GM18909 (cell line): ENCODE data around the gene HLA-DOA.

Experiments
- ATAC-seq: cut with Tn5 transposase; IDR thresholded peaks from one replicate; pipeline ENCODE4 v1.9.1; 2021; ENCODE audit warnings: mild to moderate bottlenecking; ENCODE audit not compliant: unreplicated experiment, poor library complexity

HLA-DOA gene

DNA sequence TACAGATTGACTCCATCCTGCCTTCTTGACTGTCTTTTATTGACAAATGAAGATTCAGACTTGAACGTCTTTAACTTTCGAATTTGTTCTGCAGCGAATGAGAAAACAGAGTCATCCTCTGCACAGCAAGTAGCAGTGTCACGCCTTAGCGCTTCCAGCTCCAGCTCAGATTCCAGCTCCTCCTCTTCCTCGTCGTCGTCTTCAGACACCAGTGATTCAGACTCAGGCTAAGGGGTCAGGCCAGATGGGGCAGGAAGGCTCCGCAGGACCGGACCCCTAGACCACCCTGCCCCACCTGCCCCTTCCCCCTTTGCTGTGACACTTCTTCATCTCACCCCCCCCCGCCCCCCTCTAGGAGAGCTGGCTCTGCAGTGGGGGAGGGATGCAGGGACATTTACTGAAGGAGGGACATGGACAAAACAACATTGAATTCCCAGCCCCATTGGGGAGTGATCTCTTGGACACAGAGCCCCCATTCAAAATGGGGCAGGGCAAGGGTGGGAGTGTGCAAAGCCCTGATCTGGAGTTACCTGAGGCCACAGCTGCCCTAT lies 28.8 kb downstream of the HLA-DOA start:
- ATAC-seq = no peak

DNA sequence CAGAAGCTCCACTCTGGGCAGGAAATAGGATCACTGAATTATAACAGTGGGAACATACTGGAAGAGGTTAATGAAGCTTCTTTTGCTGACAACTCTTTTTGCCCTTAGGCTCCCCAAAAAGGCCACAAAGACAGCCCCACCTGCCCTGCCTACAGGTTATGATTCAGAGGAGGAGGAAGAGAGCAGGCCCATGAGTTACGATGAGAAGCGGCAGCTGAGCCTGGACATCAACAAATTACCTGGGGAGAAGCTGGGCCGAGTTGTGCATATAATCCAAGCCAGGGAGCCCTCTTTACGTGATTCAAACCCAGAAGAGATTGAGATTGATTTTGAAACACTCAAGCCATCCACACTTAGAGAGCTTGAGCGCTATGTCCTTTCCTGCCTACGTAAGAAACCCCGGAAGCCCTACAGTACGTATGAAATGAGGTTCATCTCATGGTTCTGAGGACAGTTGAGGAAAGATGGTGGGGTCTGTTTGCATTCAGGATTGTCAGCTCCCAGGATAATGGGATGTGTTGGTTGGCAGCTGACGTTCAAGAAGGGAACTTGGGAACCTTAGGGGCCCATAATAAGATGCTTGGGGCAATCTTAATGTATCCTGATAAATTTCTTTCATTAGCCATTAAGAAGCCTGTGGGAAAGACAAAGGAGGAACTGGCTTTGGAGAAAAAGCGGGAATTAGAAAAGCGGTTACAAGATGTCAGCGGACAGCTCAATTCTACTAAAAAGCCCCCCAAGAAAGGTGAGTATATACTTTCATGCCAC lies 29.5 kb downstream of the HLA-DOA start:
- ATAC-seq = no peak

DNA sequence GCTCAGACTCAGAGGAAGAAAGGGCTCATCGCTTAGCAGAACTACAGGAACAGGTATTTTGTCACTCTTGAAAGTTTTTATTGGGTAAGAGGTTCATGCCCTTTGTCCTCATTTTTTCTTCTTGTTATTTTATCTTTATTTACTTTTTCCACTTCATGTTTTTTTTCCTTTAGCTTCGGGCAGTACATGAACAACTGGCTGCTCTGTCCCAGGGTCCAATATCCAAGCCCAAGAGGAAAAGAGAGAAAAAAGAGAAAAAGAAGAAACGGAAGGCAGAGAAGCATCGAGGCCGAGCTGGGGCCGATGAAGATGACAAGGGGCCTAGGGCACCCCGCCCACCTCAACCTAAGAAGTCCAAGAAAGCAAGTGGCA lies 31.5 kb downstream of the HLA-DOA start:
- no peak for ATAC-seq

DNA sequence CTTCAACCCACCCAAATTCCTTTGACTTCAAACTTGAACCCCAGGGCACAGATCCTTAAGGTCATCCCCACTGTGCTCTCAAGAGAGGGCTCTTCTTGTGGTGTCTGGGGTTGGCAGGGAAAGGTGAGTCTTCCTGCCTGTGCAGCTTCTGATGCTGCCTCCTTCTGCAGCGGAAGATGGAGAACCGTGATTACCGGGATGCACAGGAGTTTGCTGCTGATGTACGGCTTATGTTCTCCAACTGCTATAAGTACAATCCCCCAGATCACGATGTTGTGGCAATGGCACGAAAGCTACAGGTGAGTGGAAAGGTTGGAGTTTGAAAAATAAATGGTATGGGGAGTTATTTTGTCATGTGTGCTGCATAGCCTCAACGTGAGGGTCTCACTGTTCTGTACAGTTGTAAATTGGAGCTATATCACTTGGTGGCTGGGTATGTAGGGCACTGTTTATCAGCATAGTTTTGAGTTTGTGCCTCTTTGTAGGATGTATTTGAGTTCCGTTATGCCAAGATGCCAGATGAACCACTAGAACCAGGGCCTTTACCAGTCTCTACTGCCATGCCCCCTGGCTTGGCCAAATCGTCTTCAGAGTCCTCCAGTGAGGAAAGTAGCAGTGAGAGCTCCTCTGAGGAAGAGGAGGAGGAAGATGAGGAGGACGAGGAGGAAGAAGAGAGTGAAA lies 32.0 kb downstream of the HLA-DOA start:
- no peak for ATAC-seq

DNA sequence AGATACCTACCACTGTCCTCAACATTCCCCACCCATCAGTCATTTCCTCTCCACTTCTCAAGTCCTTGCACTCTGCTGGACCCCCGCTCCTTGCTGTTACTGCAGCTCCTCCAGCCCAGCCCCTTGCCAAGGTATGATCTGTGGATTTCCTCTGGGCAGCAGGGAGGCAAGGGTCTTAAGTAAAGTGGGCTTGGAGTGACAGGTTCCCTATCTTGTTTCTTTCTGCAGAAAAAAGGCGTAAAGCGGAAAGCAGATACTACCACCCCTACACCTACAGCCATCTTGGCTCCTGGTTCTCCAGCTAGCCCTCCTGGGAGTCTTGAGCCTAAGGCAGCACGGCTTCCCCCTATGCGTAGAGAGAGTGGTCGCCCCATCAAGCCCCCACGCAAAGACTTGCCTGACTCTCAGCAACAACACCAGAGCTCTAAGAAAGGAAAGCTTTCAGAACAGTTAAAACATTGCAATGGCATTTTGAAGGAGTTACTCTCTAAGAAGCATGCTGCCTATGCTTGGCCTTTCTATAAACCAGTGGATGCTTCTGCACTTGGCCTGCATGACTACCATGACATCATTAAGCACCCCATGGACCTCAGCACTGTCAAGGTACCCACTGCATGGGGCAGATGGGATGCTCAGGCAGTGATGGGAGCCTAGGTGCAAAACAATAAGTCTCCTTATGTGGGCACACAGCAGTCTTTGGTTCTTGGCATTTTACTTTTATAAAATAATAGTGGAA lies 32.9 kb downstream of the HLA-DOA start:
- ATAC-seq = no peak

DNA sequence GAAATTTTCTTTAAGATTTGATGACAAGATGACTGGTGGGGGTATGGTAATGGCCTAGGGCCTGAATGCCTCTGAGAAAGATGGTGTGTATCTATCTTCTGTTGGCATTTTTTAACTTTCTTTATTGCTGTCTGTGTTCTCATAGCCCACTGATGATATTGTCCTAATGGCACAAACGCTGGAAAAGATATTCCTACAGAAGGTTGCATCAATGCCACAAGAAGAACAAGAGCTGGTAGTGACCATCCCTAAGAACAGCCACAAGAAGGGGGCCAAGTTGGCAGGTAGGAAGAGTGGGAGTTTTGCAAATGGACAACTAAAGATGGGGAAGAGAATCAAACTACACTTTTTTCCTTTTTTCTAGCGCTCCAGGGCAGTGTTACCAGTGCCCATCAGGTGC lies 33.5 kb downstream of the HLA-DOA start:
- ATAC-seq = no peak

DNA sequence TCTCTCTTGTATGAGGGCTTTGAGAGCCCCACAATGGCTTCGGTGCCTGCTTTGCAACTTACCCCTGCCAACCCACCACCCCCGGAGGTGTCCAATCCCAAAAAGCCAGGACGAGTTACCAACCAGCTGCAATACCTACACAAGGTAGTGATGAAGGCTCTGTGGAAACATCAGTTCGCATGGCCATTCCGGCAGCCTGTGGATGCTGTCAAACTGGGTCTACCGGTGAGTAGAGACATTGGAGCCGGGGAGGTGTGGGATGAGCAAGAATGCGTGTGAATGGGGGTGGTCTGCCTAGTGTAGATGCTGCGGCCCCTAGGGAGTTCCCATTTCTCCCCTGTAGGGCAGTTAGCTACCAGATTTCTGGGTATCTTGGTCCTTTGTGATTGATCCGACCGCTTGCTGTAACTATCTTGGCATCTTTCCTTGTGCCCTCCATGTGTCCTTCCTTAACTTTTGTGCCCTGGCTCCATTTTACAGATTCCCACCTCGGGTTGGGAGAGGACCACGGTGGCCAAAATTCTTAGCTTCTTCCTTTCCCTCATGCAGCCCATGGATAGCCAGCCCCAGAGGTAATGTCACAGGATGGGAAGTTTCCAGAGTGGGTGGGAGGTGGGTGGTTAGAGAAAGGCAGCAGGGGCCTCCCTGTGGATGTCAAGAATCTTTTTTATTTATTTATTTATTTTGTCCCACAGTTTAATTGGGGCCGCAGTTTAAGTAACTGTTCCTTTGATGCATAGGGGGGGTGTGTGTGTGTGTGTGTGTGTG lies 34.7 kb downstream of the HLA-DOA start:
- ATAC-seq = no peak

DNA sequence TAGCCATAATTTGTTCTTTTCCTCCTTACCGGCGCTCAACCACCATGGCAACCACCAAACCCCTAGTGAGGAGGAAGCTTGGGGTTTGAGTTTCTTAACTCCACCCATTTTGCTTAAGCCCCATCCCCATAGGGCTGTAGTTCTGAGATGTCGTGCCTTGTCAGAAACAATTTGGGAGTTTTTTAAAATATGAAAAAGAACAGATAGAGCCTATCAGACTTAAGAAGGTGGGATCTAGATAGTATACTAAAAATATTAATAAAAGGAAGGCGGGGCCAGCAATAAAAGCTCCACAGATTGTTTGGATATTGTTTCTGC lies 35.4 kb downstream of the HLA-DOA start:
- ATAC-seq = no peak

DNA sequence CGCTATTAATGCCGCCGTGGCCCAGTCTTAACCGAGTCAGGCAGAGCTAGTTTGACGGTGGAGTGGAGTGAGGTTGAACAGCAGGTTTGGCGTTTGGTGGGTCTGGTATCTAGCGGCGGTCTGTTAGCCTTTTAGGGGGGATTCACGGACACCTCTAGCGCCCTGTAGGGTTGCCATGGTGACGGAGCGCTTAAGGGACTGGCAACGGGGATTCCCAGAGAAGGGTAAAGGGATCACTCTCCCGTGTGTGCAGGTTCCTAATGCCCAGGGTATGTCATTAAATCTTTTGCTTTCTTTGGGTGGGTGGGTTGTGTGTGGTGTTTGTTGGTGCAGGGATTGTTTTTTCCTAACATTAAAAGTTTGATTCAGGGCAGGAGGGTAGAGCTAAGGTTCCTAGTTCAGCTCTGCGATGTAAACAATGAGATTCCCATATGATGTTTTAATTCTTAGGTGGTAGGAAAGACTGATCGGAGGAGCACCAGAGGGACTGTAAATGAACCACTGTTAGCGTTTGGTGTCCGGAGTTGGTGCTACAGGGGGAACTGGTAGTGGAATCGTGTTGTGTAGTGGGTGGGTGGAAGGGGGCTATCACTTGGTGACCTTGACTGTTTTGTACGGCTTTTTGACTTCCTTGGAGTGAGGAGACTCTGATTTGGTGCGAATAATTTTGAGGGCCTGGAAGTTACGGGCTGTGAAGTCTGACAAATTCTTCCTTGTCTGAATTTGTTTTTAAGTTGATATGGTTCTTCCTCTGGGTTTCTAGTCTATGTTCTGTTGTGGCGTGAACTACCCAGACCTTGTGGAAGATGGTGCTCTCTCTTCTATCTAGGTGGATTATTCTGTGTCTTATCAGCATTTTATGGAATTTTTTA lies 36.0 kb downstream of the HLA-DOA start:
- no peak for ATAC-seq

DNA sequence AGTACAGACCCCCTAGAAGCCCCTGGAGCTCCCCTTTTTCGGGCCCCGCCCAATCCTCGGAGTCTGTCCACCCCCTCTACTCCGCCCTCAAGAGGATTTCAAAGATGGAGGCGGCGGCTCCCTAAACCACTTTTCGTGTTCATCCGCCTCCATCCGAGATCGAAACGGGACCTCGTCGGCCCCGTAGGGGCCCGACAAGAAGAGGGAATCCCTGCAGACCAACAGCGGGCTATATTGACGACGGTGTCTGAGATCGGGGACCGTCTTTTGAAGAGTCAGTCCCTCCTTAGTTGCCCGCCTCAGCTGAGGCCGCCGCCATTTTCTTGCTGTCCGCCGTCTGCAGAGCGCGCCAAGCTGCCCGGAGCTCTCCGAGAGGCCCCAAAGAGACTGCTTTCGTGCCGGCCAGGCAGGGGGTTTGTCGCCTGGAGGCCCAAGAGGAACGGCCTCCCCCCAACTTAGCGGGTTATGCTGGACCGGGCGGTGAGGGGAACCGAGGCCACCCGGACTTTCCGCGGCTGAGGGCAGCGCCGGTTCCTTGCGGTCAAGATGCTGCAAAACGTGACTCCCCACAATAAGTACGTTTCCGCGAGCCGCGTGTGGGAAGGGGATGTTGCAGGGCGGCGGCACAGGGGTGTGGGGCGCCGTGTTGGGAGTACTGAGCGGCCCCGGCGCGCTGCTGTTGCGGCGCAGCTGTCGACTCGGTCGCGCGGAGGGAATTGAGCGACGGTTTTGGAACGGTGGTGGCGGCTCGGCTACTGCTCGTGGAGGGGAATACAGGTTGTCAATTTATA lies 36.8 kb downstream of the HLA-DOA start:
- peak; percentile 1 for ATAC-seq

DNA sequence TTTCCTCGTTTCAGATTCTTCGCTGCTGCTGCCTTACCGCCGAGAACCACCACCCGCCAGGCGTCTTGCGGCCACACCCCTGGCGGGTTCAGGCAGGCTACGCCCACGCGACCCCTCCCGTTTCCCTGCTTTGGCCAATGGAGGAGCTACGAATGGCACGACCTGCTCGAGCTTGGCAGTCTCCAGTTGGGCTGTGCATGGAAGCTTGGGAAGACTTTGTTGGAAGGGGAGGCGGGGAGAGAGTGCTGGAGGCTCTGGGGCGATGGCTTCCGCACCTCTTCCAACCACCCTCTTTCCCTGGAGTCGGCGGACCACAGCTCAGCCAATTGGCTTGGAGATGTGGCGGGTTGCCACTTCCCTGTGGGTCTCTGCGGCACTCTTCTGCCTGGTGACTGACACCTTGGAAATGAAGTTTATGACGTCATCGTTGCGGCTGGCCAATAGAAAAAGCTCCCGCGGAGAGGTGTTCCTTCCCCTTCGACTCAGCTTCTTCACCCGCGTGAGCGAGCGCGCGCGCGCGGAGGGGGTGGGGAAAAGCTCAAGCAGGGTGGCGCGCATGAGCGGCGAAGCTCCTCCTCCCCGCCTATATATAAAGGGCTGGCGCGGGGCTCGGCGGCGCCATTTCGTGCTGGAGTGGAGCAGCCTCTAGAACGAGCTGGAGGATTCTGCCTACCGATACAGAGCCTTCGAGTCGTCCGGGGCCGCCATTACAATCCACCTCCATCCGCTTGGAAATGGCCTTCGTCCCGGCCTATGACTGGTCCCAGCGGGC lies 37.6 kb downstream of the HLA-DOA start:
- ATAC-seq = peak; percentile 58

DNA sequence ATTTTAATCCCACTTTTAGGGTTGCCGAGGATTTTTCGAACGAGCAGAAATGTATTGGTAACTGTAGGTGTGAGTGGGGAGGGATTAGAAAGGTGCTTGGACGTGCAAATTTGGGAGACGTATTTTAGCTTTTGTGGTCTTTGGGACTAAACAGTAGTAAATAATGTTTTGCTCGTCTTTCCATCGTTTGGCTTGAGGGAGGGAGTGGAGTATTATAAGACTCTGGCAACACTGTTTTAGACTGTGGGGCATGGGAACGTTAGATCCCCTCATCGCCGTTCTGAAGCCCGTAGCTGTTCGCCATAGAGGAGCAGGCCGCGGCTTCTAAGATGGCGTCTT lies 38.2 kb downstream of the HLA-DOA start:
- no peak for ATAC-seq

DNA sequence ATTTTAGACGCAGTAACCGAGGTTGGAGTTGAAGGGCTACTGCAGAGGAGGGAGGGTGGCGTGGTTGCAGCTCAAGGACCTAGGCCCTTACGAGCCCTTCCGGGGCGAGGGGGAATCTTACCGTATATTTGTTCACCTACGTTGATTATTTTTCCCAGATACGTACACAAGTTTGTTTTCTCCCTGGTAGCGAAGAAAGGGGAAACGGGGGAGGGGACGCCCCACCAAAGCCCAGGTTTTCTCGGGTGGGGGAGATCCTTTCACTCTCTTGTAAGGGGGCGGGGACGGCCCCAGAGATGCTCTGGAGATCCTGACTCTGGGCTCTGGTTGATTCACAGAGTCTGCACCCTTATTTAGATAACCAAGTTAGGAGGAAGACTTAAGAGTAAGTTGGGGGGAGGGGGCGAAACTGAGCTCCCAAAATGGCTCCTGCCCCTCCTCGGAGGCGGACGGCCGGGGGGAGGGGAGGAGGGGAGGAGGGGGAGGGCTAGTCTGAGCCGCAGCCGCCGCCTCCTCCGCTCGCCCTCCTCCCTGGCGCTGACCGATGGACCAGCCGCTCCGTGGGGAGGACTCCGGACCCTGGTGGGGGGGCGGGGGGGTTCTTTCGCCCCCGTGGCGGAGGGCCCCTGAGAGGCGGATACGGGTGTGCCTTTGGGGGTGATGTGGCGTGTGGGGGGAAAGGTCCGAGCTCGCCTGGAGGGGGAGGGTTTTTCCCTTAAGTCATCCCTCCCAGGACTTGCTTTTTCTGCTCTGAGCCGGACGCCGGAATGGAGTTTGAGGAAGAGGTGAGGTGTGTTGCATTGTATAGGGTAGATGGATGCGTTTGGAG lies 38.8 kb downstream of the HLA-DOA start:
- ATAC-seq = no peak

DNA sequence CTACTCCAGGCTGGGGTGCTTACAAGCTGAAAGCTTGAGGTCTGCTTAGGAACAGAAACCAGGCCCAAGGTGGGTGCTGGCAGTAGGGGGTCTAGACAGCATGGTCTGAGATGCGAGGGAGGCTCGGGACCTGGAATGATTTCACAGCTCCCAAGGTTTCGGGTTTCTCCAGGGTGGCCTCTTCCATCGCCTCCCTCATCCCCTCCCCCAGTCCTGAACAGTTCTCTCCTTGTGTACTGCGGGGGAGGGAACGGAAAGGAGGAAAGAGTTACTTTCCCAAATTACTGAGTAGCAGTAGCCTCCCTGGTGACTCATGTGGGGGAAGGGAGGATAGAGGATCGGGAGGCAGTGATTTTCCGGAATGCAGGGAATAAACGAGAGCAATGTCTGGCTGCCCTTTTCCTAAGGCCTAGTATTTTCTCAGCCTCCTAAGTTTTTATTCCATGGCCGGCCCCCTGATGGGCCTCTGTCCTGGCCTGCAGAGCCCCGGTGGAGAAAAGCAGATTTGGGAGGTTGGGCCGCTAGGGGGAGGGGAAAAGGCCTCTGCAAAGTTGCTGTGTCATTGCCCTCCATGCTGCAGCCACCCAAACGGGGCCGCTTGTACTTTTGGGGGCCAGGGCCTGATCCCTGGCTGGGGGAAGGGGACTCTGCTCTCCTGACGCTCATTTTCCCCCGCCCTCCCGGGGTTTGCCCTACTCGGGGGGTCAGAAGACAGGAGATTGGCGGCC lies 39.5 kb downstream of the HLA-DOA start:
- ATAC-seq = no peak

DNA sequence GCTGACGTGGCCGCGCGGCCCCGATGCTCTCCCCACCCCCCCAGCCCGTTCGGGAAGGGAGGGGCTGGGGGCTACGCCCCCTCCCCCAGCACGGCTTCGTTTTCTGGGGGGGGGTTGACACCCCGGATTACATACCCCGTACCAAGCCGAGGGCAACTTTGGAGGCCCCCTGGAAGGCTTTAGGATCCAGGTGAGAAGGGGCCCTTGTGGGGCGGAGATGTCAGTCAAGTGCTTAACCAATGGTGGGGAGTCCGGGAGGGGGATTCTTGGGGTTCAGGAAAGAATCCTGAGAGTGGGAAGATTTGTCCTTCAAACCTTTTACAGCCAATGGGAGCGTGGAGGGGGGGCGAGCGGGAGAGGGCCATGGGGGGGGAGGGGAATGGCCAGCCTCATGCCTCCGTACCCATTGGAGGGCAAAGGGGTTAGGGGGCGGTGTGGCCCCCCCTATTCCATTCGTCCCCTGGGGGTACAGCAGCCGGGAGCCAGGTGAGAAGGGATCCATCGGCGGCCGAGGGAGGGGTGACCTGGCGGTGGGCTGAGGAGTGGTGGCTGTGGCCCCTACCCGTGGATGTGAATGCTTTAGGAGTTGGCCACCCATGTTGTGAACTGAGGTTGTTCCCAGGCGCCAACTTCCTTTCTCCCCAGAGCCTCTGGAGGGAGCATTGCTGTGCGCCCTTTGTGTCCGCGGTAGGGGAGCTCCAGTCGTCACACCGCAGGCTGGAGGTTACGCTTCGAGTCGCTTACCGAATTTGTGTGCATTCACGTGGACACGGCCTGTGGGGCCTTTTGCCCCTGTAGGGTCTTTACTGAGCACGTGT lies 40.3 kb downstream of the HLA-DOA start:
- ATAC-seq = no peak
